Parathyroid adenoma (tissue), 2 donors: ENCODE measurements around the gene HPSE.
"Not testable (repeated sequence)": the region's sequence is repeated elsewhere in the genome, so short reads cannot be mapped to it uniquely, and the experiment has no call there.

Experiments
- H2AFZ ChIP-seq: fragments of 300-600 bp; sonication (generic); one replicate; pipeline ENCODE4 v1.7.0; 2017; ENCODE audit warnings: antibody characterized with exemption, mild to moderate bottlenecking
- H3K27ac ChIP-seq: fragments of 300-600 bp; sonication (generic); one replicate; pipeline ENCODE4 v1.7.0; 2017
- H3K27me3 ChIP-seq: fragments of 300-600 bp; sonication (generic); one replicate; pipeline ENCODE4 v1.7.0; 2017; ENCODE audit warnings: low read length; ENCODE audit not compliant: control insufficient read depth, insufficient read depth
- H3K36me3 ChIP-seq: fragments of 300-600 bp; sonication (generic); one replicate; pipeline ENCODE4 v1.7.0; 2017; ENCODE audit warnings: low read length; ENCODE audit not compliant: control insufficient read depth, insufficient read depth
- H3K4me1 ChIP-seq: fragments of 300-600 bp; sonication (generic); one replicate; pipeline ENCODE4 v1.7.0; 2017; ENCODE audit warnings: control low read depth
- H3K4me2 ChIP-seq: fragments of 300-600 bp; sonication (generic); one replicate; pipeline ENCODE4 v1.7.0; 2017; ENCODE audit warnings: low read length
- H3K4me3 ChIP-seq: fragments of 300-600 bp; sonication (generic); one replicate; pipeline ENCODE4 v1.7.0; 2017; ENCODE audit warnings: low read depth, low read length
- H3K79me2 ChIP-seq: fragments of 300-600 bp; sonication (generic); one replicate; pipeline ENCODE4 v1.7.0; 2017; ENCODE audit warnings: control low read depth
- H3K9ac ChIP-seq: fragments of 300-600 bp; sonication (generic); one replicate; pipeline ENCODE4 v1.7.0; 2017; ENCODE audit warnings: mild to moderate bottlenecking
- H3K9me3 ChIP-seq: fragments of 300-600 bp; sonication (generic); one replicate; pipeline ENCODE4 v1.7.0; 2017; ENCODE audit warnings: low read length; ENCODE audit not compliant: control insufficient read depth
- CTCF ChIP-seq: fragments of 300-600 bp; sonication (generic); IDR thresholded peaks from one replicate; pipeline ENCODE4 v1.7.0; 2017; ENCODE audit warnings: antibody characterized with exemption, mild to moderate bottlenecking
- donor health status: primary hyperparathyroidism.

The HPSE gene

GRCh38 chr4:83307920-83308319, 26.7 kb downstream of the HPSE start:
- Histone ChIP-seq H3K27ac (no peak overlapping the region), H3K4me2 (no peak overlapping the region)

GRCh38 chr4:83305187-83305586, 29.5 kb downstream of the HPSE start:
- Histone ChIP-seq H3K4me3 (no peak overlapping the region), H3K9me3 (no peaks in the 10 kb centered on the region), H3K79me2 (no peaks in the 10 kb centered on the region), H3K4me2 (no peak overlapping the region), H3K9ac (no peak overlapping the region), H2AFZ (no peak overlapping the region), H3K27ac (no peak overlapping the region), H3K36me3 (no peaks in the 10 kb centered on the region), H3K27me3 (no peaks in the 10 kb centered on the region), H3K4me1 (no peaks in the 10 kb centered on the region)
- TF ChIP-seq CTCF, result no peak

More at GRCh38 chr4:83307920-83308319, 26.7 kb downstream of the HPSE start:
- H3K4me3 ChIP-seq, result no peak overlapping the region
- TF ChIP-seq CTCF, result no peak
- H3K9ac ChIP-seq, result no peak overlapping the region
- no peaks in the 10 kb centered on the region for H3K4me1 ChIP-seq
- H3K9me3 ChIP-seq, result no peaks in the 10 kb centered on the region
- no peaks in the 10 kb centered on the region for H3K27me3 ChIP-seq
- no peaks in the 10 kb centered on the region for H3K36me3 ChIP-seq
- H2AFZ ChIP-seq, result no peak overlapping the region
- no peaks in the 10 kb centered on the region for H3K79me2 ChIP-seq

GRCh38 chr4:83297548-83298260, 36.9 kb downstream of the HPSE start:
- Histone ChIP-seq H3K9me3 (no peaks in the 10 kb centered on the region), H3K4me3 (no peak overlapping the region), H2AFZ (no peak overlapping the region), H3K36me3 (no peaks in the 10 kb centered on the region), H3K4me2 (no peak overlapping the region), H3K4me1 (no peaks in the 10 kb centered on the region), H3K27ac (no peak overlapping the region), H3K27me3 (no peaks in the 10 kb centered on the region), H3K9ac (no peak overlapping the region), H3K79me2 (no peaks in the 10 kb centered on the region)
- no peak for TF ChIP-seq CTCF

GRCh38 chr4:83293305-83294046, 41.2 kb downstream of the HPSE start:
- Histone ChIP-seq H3K36me3 (no peaks in the 10 kb centered on the region), H3K4me2 (no peak overlapping the region)
- TF ChIP-seq CTCF, result no peak

GRCh38 chr4:83290059-83290774, 44.4 kb downstream of the HPSE start:
- not testable (repeated sequence) for H3K27me3 ChIP-seq, H3K36me3 ChIP-seq, H2AFZ ChIP-seq, H3K9ac ChIP-seq, H3K9me3 ChIP-seq, H3K4me1 ChIP-seq, H3K79me2 ChIP-seq, H3K27ac ChIP-seq, H3K4me3 ChIP-seq, H3K4me2 ChIP-seq

More at GRCh38 chr4:83293305-83294046, 41.2 kb downstream of the HPSE start:
- Histone ChIP-seq H3K27ac (no peak overlapping the region), H2AFZ (no peak overlapping the region), H3K79me2 (no peaks in the 10 kb centered on the region), H3K4me1 (no peaks in the 10 kb centered on the region), H3K4me3 (no peak overlapping the region), H3K27me3 (no peaks in the 10 kb centered on the region), H3K9ac (no peak overlapping the region), H3K9me3 (no peaks in the 10 kb centered on the region)

GRCh38 chr4:83288381-83288780, 46.3 kb downstream of the HPSE start:
- H3K4me1 ChIP-seq, H3K4me3 ChIP-seq, H2AFZ ChIP-seq, H3K9ac ChIP-seq, H3K27me3 ChIP-seq, H3K79me2 ChIP-seq, H3K4me2 ChIP-seq, H3K36me3 ChIP-seq, H3K27ac ChIP-seq, H3K9me3 ChIP-seq: not testable (repeated sequence)
